Measurements from ENCODE around the gene DDX1. TPM values are rescaled to one million over a fixed set of nuclear protein-coding genes. Genes with fewer than 3 reads are reported as not detected.
"Not testable (repeated sequence)": the region's sequence is repeated elsewhere in the genome, so short reads cannot be mapped to it uniquely, and the experiment has no call there.

Gene DDX1
- total and polyA plus RNA-seq, 4 experiments from 2014 or later: 53.3 to 61.7 (median 57.1) TPM

DNA sequence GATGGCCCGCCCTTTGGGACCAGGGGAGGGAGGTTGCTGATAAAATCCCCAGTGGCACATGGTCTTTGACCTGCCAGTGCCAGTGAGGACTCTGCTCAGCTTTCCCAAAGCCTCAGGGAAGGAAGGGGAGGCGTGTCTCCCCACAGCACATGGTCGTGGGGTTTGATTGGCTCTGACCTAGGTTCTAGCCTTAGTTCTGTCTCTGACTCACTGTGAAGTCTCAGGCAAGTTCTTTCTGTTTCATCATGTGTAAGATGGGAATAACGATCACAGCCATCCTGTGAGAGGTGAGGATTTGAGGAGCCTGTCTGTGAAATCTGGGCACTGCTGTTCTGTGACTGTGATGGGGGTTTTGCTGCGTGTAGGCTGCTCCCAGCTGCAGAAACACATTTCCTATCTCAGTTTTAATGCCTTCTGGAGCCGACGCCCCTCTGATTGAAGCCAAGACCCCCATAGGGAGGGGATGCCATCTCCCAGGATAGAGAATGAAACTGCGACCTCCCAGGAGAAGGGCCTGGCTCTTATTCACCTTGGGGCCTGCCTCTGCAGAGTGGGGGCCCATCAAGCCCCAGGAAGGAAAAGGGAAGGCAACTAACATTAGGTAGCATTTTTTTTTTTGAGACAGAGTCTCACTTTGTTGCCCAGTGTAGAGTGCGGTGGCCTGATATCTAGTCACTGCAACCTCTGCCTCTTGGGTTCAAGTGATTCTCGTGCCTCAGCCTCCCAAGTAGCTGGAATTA, 84.0 kb downstream of the DDX1 start:
- H3K4me1 ChIP-seq (ENCODE audit: insufficient read depth, low read length): no peaks in the 10 kb centered on the region
- no peak for DNase-seq
- Mint-ChIP-seq H3K27me3 (peaks cover 2 to 10% of the 10 kb centered on the region in 2 donors), H3K9me3 (peaks cover 0 to 4% (median 0%) of the 10 kb centered on the region in 8 donors), H3K36me3 (no peaks in the 10 kb centered on the region), H3K27ac (no peak overlapping the region), H3K4me3 (no peak overlapping the region), H3K4me1 (no peaks in the 10 kb centered on the region)
- POLR2A ChIA-PET (ENCODE audit: partially characterized antibody): no interaction called here
- H3K27ac ChIP-seq (ENCODE audit: low read depth, low read length): no peak overlapping the region
- no peaks in the 10 kb centered on the region for H3K9me3 ChIP-seq (ENCODE audit: control insufficient read depth in 1 of 2, low read length in 2 of 2)
- H3K36me3 ChIP-seq (ENCODE audit: insufficient read depth, low read length): no peaks in the 10 kb centered on the region
- intact Hi-C loops (cut with micrococcal nuclease): no loop called here
- H3K27me3 ChIP-seq (ENCODE audit: insufficient read depth, low read length): no peaks in the 10 kb centered on the region
- CTCF ChIA-PET (ENCODE audit: partially characterized antibody): no interaction called here
- no peak overlapping the region for H3K4me3 ChIP-seq (ENCODE audit: low read length in 2 of 2)

DNA sequence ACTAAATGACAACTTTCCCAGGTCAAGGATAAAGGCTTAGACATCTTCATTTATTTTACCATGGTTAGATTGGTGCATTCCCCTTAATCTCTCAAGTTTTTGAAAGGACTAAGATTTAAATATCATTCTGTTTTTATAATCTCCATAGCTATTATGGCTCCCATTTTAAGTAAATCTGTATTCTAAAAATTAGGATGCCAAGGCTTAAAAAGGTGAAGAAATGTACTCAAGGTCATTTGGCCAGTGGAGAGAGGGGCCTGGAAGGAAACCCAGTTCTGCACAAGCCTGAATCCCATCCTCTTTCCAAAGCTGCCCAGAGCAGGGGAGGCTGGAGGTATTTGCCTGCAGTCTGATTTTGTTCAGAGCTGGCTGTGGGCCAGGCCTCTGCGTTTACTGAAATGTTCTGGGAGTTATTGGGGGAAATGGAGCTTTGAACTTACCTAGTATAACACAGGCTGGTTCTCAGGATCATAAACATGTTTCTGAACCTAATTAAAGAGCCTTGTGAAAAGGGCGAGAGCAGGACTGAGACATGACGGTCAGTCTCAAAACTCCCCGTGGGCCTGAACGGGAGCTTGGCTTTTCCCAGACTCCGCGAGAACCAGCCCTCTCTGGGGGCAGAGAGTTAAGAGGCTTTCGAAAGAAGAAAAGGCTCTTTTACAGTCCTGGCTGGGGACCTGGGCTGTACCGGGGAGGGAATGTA, 85.6 kb downstream of the DDX1 start:
- Histone ChIP-seq H3K4me3 (ENCODE audit: low read length in 2 of 2) (no peak overlapping the region), H3K4me1 (ENCODE audit: insufficient read depth, low read length) (no peaks in the 10 kb centered on the region), H3K36me3 (ENCODE audit: insufficient read depth, low read length) (no peaks in the 10 kb centered on the region), H3K27me3 (ENCODE audit: insufficient read depth, low read length) (no peaks in the 10 kb centered on the region), H3K27ac (ENCODE audit: low read depth, low read length) (no peak overlapping the region), H3K9me3 (ENCODE audit: control insufficient read depth in 1 of 2, low read length in 2 of 2) (no peaks in the 10 kb centered on the region)
- H3K4me3 Mint-ChIP-seq: no peak overlapping the region
- intact Hi-C loops (cut with micrococcal nuclease): no loop called here
- no peaks in the 10 kb centered on the region for H3K4me1 Mint-ChIP-seq
- H3K36me3 Mint-ChIP-seq: no peaks in the 10 kb centered on the region
- peaks cover 2 to 10% of the 10 kb centered on the region in 2 donors for H3K27me3 Mint-ChIP-seq
- DNase-seq: no peak
- no peak overlapping the region for H3K27ac Mint-ChIP-seq
- ChIA-PET CTCF (ENCODE audit: partially characterized antibody) (no interaction called here), POLR2A (ENCODE audit: partially characterized antibody) (no interaction called here)
- peaks cover 0 to 4% (median 0%) of the 10 kb centered on the region in 8 donors for H3K9me3 Mint-ChIP-seq

- no peaks in the 10 kb centered on the region for H3K9me3 ChIP-seq (ENCODE audit: control insufficient read depth in 1 of 2, low read length in 2 of 2)
- ChIA-PET POLR2A (ENCODE audit: partially characterized antibody) (no interaction called here), CTCF (ENCODE audit: partially characterized antibody) (no interaction called here)
- H3K4me1 Mint-ChIP-seq: no peaks in the 10 kb centered on the region
- H3K4me1 ChIP-seq (ENCODE audit: insufficient read depth, low read length): no peaks in the 10 kb centered on the region
- H3K4me3 Mint-ChIP-seq: no peak overlapping the region
- no peak overlapping the region for H3K27ac Mint-ChIP-seq
- DNase-seq: no peak
- no peak overlapping the region for H3K27ac ChIP-seq (ENCODE audit: low read depth, low read length)
- H3K36me3 ChIP-seq (ENCODE audit: insufficient read depth, low read length): no peaks in the 10 kb centered on the region
- intact Hi-C loops (cut with micrococcal nuclease): no loop called here
- H3K4me3 ChIP-seq (ENCODE audit: low read length in 2 of 2): no peak overlapping the region
- no peaks in the 10 kb centered on the region for H3K36me3 Mint-ChIP-seq
- no peaks in the 10 kb centered on the region for H3K27me3 ChIP-seq (ENCODE audit: insufficient read depth, low read length)
- H3K9me3 Mint-ChIP-seq: peaks cover 0 to 4% (median 0%) of the 10 kb centered on the region in 8 donors
- peaks cover 0 to 3% of the 10 kb centered on the region in 2 donors for H3K27me3 Mint-ChIP-seq
Measured at GRCh38 chr2:15678346-15678745, 86.7 kb downstream of the DDX1 start.

DNA sequence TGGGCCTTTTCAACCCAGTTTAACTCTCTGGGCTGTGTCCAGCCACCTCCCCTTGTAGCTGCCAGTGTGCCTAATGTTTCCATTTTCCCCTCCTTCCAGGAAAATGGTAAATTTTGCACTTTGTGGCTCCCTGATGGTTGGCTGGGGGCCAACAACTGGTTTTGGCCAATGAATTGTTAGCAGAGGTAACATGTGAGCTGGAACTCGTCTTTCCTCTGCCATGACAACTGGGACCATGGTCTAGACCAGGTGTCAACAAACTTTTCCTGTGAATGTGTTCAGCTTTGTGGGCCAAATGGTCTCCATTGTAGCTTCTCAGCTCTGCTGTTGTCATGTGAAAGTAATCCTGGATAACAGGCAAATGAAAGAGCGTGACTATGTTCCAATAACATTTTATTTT, 87.2 kb downstream of the DDX1 start:
- Mint-ChIP-seq H3K27me3 (peaks cover 0 to 3% of the 10 kb centered on the region in 2 donors), H3K4me1 (no peaks in the 10 kb centered on the region), H3K4me3 (no peak overlapping the region), H3K9me3 (peaks cover 0 to 4% (median 0%) of the 10 kb centered on the region in 8 donors), H3K27ac (no peak overlapping the region), H3K36me3 (no peaks in the 10 kb centered on the region)
- intact Hi-C loops (cut with micrococcal nuclease): no loop called here
- Histone ChIP-seq H3K36me3 (ENCODE audit: insufficient read depth, low read length) (no peaks in the 10 kb centered on the region), H3K4me3 (ENCODE audit: low read length in 2 of 2) (no peak overlapping the region), H3K4me1 (ENCODE audit: insufficient read depth, low read length) (no peaks in the 10 kb centered on the region), H3K9me3 (ENCODE audit: control insufficient read depth in 1 of 2, low read length in 2 of 2) (no peaks in the 10 kb centered on the region), H3K27me3 (ENCODE audit: insufficient read depth, low read length) (no peaks in the 10 kb centered on the region), H3K27ac (ENCODE audit: low read depth, low read length) (no peak overlapping the region)
- DNase-seq: no peak
- CTCF ChIA-PET (ENCODE audit: partially characterized antibody): no interaction called here
- POLR2A ChIA-PET (ENCODE audit: partially characterized antibody): no interaction called here

DNA sequence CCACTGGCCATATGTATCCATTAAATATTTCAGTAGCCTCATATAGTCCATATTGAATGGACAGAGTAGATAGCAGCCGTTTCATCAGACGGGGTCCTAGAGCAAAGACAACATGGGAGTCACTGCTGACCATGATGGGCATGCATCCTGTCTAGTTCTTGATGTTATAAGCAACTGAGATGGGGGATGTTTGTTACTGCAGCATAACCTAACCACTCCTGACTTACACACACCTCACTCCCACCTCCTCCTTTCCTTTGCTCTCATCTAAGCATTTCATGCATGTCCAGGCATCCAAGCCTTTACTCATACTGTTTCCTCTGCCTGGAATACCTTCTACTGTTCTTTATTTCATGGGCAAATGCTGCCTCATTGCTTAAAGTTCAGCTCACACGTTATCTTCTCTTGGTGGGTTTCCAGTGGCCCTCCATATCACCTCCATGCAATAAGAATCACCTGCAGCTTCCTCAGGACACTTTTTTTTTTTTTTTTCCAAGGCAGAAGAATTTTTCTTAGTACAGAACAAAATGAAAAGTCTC, 87.8 kb downstream of the DDX1 start:
- Mint-ChIP-seq H3K4me1 (no peaks in the 10 kb centered on the region), H3K27ac (no peak overlapping the region), H3K36me3 (no peaks in the 10 kb centered on the region), H3K27me3 (peaks cover 0 to 4% of the 10 kb centered on the region in 2 donors), H3K4me3 (no peak overlapping the region), H3K9me3 (peaks cover 0 to 4% (median 0%) of the 10 kb centered on the region in 8 donors)
- intact Hi-C loops (cut with micrococcal nuclease): no loop called here
- Histone ChIP-seq H3K4me1 (ENCODE audit: insufficient read depth, low read length) (no peaks in the 10 kb centered on the region), H3K27ac (ENCODE audit: low read depth, low read length) (no peak overlapping the region), H3K4me3 (ENCODE audit: low read length in 2 of 2) (no peak overlapping the region), H3K27me3 (ENCODE audit: insufficient read depth, low read length) (no peaks in the 10 kb centered on the region), H3K9me3 (ENCODE audit: control insufficient read depth in 1 of 2, low read length in 2 of 2) (no peaks in the 10 kb centered on the region), H3K36me3 (ENCODE audit: insufficient read depth, low read length) (no peaks in the 10 kb centered on the region)
- POLR2A ChIA-PET (ENCODE audit: partially characterized antibody): no interaction called here
- DNase-seq: no peak
- CTCF ChIA-PET (ENCODE audit: partially characterized antibody): no interaction called here

DNA sequence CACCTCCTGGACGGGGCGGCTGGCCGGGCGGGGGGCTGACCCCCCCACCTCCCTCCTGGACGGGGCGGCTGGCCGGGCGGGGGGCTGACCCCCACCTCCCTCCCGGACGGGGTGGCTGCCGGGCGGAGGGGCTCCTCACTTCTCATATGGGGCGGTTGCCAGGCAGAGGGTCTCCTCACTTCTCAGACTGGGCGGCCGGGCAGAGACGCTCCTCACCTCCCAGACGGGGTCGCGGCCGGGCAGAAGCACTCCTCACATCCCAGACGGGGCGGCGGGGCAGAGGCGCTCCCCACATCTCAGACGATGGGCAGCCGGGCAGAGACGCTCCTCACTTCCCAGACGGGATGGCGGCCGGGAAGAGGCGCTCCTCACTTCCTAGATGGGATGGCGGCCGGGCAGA, 88.5 kb downstream of the DDX1 start:
- H3K4me1 Mint-ChIP-seq; POLR2A ChIA-PET (ENCODE audit: partially characterized antibody); intact Hi-C loops (cut with micrococcal nuclease); H3K9me3 ChIP-seq (ENCODE audit: control insufficient read depth in 1 of 2, low read length in 2 of 2); H3K27ac Mint-ChIP-seq; H3K27ac ChIP-seq (ENCODE audit: low read depth, low read length); H3K4me3 Mint-ChIP-seq; H3K27me3 Mint-ChIP-seq; H3K27me3 ChIP-seq (ENCODE audit: insufficient read depth, low read length); H3K9me3 Mint-ChIP-seq; DNase-seq; CTCF ChIA-PET (ENCODE audit: partially characterized antibody); H3K36me3 Mint-ChIP-seq; H3K4me1 ChIP-seq (ENCODE audit: insufficient read depth, low read length); H3K4me3 ChIP-seq (ENCODE audit: low read length in 2 of 2); H3K36me3 ChIP-seq (ENCODE audit: insufficient read depth, low read length): not testable (repeated sequence)
